ENCODE measurements around the gene STEAP2. TPM values are rescaled to one million over a fixed set of nuclear protein-coding genes. Genes with fewer than 3 reads are reported as not detected.

STEAP2 gene
- total and polyA plus RNA-seq, 2 donors: 8.7 to 31.4 TPM

- Histone ChIP-seq H3K36me3 (ENCODE audit: insufficient read depth) (no peaks in the 10 kb centered on the region), H3K4me1 (ENCODE audit: insufficient read depth) (peaks cover 2% of the 10 kb centered on the region), H3K27ac (ENCODE audit: low read depth) (peak overlapping the region; percentile 93), H3K4me3 (ENCODE audit: low read depth, low read length) (peak overlapping the region; percentile 76)
- 23% methylated on average over 11 of the region's 11 CpGs for WGBS
- DNase-seq (ENCODE audit: extremely low spot score): no peak
Measured at GRCh38 chr7:90210981-90211380, 559 bp upstream of the STEAP2 start.

DNA sequence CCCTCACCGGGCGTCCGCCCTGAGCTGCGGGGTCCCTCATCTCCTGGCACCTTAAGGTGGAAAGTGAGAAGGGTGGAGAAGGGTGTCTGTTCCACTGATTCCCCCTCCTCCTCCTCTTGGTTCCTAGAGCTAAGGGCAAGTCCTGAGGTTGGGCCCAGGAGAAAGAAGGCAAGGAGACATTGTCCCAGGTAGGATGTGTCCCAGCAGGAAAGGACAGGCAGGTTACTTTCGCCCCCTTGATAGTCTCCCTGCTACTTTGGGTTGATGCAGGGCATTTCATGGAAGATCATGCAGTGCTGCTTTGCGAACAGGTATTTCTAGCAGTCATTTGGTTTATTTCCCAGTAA, 582 bp downstream of the STEAP2 start:
- peak overlapping the region; percentile 27 for H3K27ac ChIP-seq (ENCODE audit: low read depth)
- no peaks in the 10 kb centered on the region for H3K36me3 ChIP-seq (ENCODE audit: insufficient read depth)
- DNase-seq (ENCODE audit: extremely low spot score): no peak
- peak overlapping the region; percentile 76 for H3K4me3 ChIP-seq (ENCODE audit: low read depth, low read length)
- WGBS: 9% methylated on average over 6 of the region's 6 CpGs
- peaks cover 2% of the 10 kb centered on the region for H3K4me1 ChIP-seq (ENCODE audit: insufficient read depth)

GRCh38 chr7:90213521-90213920, 2.0 kb downstream of the STEAP2 start:
- Histone ChIP-seq H3K4me1 (ENCODE audit: insufficient read depth) (peaks cover 2% of the 10 kb centered on the region), H3K4me3 (ENCODE audit: low read depth, low read length) (no peak overlapping the region), H3K36me3 (ENCODE audit: insufficient read depth) (no peaks in the 10 kb centered on the region), H3K27ac (ENCODE audit: low read depth) (no peak overlapping the region)
- no peak for DNase-seq (ENCODE audit: extremely low spot score)
- WGBS: 72% methylated on average over 2 of the region's 2 CpGs

- 91% methylated on average over 6 of the region's 6 CpGs for WGBS
- Histone ChIP-seq H3K36me3 (ENCODE audit: insufficient read depth) (no peaks in the 10 kb centered on the region), H3K4me3 (ENCODE audit: low read depth, low read length) (no peak overlapping the region), H3K4me1 (ENCODE audit: insufficient read depth) (peaks cover 2% of the 10 kb centered on the region), H3K27ac (ENCODE audit: low read depth) (no peak overlapping the region)
- no peak for DNase-seq (ENCODE audit: extremely low spot score)
Measured at GRCh38 chr7:90216080-90216674, 4.6 kb downstream of the STEAP2 start.

DNA sequence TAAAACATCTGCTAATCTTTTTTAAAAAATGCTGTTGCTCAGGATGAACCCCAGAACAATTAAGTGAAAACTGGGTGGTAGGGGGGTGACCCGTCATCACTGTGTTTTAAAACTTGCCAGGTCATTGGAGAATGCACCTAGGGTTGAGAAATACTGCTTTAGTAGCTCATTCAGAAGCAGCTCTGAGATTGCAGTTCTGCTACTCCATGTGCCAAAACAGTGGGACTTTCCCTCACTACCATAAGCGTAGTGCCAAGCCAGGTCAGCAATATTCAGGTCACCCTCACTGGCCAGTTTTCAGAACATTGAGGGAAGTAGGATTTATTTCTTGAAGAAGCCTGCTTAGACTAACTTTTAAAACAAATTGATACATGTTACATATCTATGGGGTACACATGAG, 5.2 kb downstream of the STEAP2 start:
- 91% methylated on average over 2 of the region's 2 CpGs for WGBS
- Histone ChIP-seq H3K27ac (ENCODE audit: low read depth) (no peak overlapping the region), H3K36me3 (ENCODE audit: insufficient read depth) (no peaks in the 10 kb centered on the region), H3K4me3 (ENCODE audit: low read depth, low read length) (no peak overlapping the region), H3K4me1 (ENCODE audit: insufficient read depth) (peaks cover 2% of the 10 kb centered on the region)
- DNase-seq (ENCODE audit: extremely low spot score): no peak

GRCh38 chr7:90222390-90222789, 10.8 kb downstream of the STEAP2 start:
- Histone ChIP-seq H3K4me1 (ENCODE audit: insufficient read depth) (no peaks in the 10 kb centered on the region), H3K4me3 (ENCODE audit: low read depth, low read length) (no peak overlapping the region), H3K27ac (ENCODE audit: low read depth) (no peak overlapping the region), H3K36me3 (ENCODE audit: insufficient read depth) (peaks cover 2% of the 10 kb centered on the region)
- DNase-seq (ENCODE audit: extremely low spot score): no peak

DNA sequence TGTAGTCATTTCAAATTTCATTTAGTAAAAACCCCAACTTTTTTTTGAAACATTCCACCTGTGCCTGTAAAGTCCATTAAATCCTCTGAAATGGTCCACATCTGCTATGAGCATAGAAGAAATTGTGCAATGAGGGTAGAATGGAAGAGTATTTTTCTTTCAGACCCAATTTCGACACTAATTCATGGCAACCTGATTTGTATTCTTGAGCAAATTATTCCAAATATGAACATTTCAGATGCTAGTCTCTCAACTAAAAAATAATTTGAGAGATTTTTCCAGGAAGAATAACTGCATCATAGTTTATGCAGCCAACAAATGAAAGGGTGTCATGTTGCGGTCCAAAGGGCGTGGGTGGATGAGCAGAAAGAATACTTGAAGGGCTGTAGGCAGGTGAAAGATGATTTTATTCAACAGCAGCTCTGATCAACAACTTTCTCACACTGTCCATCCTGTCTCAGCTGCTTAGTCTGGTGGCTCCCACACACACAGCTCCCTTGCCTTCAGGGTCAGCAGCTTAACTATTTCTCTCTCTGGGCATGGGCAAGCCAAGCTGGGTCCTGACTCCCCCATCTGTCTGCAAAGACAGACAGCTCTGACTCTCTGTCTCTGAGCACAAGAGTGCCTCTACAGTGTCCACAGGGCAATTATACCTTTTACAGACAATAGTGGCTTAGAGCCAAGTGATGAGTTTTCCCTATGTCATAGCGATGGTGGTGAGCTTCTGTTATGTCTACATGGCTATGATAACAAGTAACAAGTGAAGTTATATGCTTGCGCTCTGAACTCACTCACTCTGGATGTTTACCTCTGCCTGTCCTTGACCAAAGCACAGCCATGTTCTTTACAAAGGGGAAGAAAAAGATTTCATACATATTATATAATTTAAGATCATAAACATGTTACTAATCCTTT, 11.5 kb downstream of the STEAP2 start:
- no peak for DNase-seq (ENCODE audit: extremely low spot score)
- Histone ChIP-seq H3K4me3 (ENCODE audit: low read depth, low read length) (no peak overlapping the region), H3K36me3 (ENCODE audit: insufficient read depth) (peaks cover 2% of the 10 kb centered on the region), H3K27ac (ENCODE audit: low read depth) (no peak overlapping the region), H3K4me1 (ENCODE audit: insufficient read depth) (no peaks in the 10 kb centered on the region)
- WGBS: 76% methylated on average over 5 of the region's 5 CpGs

- H3K4me3 ChIP-seq (ENCODE audit: low read depth, low read length): no peak overlapping the region
- 47% methylated on average over 3 of the region's 3 CpGs for WGBS
- peaks cover 2% of the 10 kb centered on the region for H3K36me3 ChIP-seq (ENCODE audit: insufficient read depth)
- no peaks in the 10 kb centered on the region for H3K4me1 ChIP-seq (ENCODE audit: insufficient read depth)
- no peak for DNase-seq (ENCODE audit: extremely low spot score)
- H3K27ac ChIP-seq (ENCODE audit: low read depth): no peak overlapping the region
Measured at GRCh38 chr7:90224195-90224594, 12.7 kb downstream of the STEAP2 start.

GRCh38 chr7:90225181-90225580, 13.6 kb downstream of the STEAP2 start:
- 93% methylated on average over 3 of the region's 3 CpGs for WGBS
- no peak for DNase-seq (ENCODE audit: extremely low spot score)
- no peak overlapping the region for H3K27ac ChIP-seq (ENCODE audit: low read depth)
- no peaks in the 10 kb centered on the region for H3K4me1 ChIP-seq (ENCODE audit: insufficient read depth)
- H3K36me3 ChIP-seq (ENCODE audit: insufficient read depth): peaks cover 2% of the 10 kb centered on the region
- H3K4me3 ChIP-seq (ENCODE audit: low read depth, low read length): no peak overlapping the region

GRCh38 chr7:90225601-90226000, 14.1 kb downstream of the STEAP2 start:
- no peak for DNase-seq (ENCODE audit: extremely low spot score)
- no peak overlapping the region for H3K4me3 ChIP-seq (ENCODE audit: low read depth, low read length)
- WGBS: 55% methylated on average over 1 of the region's 1 CpG
- peaks cover 2% of the 10 kb centered on the region for H3K36me3 ChIP-seq (ENCODE audit: insufficient read depth)
- H3K27ac ChIP-seq (ENCODE audit: low read depth): no peak overlapping the region
- H3K4me1 ChIP-seq (ENCODE audit: insufficient read depth): no peaks in the 10 kb centered on the region

GRCh38 chr7:90227259-90227658, 15.7 kb downstream of the STEAP2 start:
- no peak for DNase-seq (ENCODE audit: extremely low spot score)
- Histone ChIP-seq H3K4me3 (ENCODE audit: low read depth, low read length) (no peak overlapping the region), H3K27ac (ENCODE audit: low read depth) (no peak overlapping the region), H3K4me1 (ENCODE audit: insufficient read depth) (no peaks in the 10 kb centered on the region), H3K36me3 (ENCODE audit: insufficient read depth) (peaks cover 2% of the 10 kb centered on the region)
- 84% methylated on average over 5 of the region's 5 CpGs for WGBS

GRCh38 chr7:90229682-90230081, 18.1 kb downstream of the STEAP2 start:
- Histone ChIP-seq H3K4me1 (ENCODE audit: insufficient read depth) (no peaks in the 10 kb centered on the region), H3K4me3 (ENCODE audit: low read depth, low read length) (no peak overlapping the region), H3K36me3 (ENCODE audit: insufficient read depth) (peaks cover 2% of the 10 kb centered on the region), H3K27ac (ENCODE audit: low read depth) (no peak overlapping the region)
- 84% methylated on average over 2 of the region's 2 CpGs for WGBS
- DNase-seq (ENCODE audit: extremely low spot score): no peak

DNA sequence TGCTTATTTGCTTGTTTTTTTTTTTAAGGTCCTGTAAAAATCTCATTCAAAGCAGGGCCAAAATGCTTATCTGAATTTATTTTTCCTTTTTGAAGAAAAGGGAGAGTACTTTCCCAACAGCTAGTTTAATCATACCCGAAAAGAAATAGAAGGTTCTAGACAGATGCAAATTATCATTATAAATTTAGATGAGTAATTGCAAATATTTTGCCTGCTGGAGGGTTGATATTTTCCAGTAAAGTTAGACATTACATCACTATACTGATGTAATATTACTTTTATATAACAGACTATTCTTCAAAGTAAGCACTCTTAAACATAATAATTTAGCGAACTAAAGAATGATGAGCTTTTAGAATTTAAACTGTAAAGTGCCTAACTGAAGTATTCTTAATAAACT, 19.3 kb downstream of the STEAP2 start:
- Histone ChIP-seq H3K4me1 (ENCODE audit: insufficient read depth) (no peaks in the 10 kb centered on the region), H3K27ac (ENCODE audit: low read depth) (no peak overlapping the region), H3K4me3 (ENCODE audit: low read depth, low read length) (no peak overlapping the region), H3K36me3 (ENCODE audit: insufficient read depth) (no peaks in the 10 kb centered on the region)
- 83% methylated on average over 2 of the region's 2 CpGs for WGBS
- DNase-seq (ENCODE audit: extremely low spot score): no peak

GRCh38 chr7:90231304-90231703, 19.8 kb downstream of the STEAP2 start:
- Histone ChIP-seq H3K4me3 (ENCODE audit: low read depth, low read length) (no peak overlapping the region), H3K27ac (ENCODE audit: low read depth) (no peak overlapping the region), H3K36me3 (ENCODE audit: insufficient read depth) (no peaks in the 10 kb centered on the region), H3K4me1 (ENCODE audit: insufficient read depth) (no peaks in the 10 kb centered on the region)
- 80% methylated on average over 3 of the region's 3 CpGs for WGBS
- DNase-seq (ENCODE audit: extremely low spot score): no peak

All from urinary bladder (tissue), 4 donors.